GM15510 (cell line): Measurements from ENCODE around the gene B3GNT4.

ENCODE experiments used
- POLR2A ChIP-seq: IDR thresholded peaks from 3 replicates; pipeline ENCODE4 v1.6.1; 2011; ENCODE audit warnings: borderline replicate concordance; ENCODE audit not compliant: insufficient read length; ENCODE audit errors: extremely low read depth

Gene B3GNT4

GRCh38 chr12:122182887-122183587 lies 20.5 kb upstream of the B3GNT4 start, which contains the start of gene LRRC43:
Gene LRRC43, plus strand, starts transcription at chr12:122183123. Its CDS starts 22 bp downstream, at chr12:122183145.
- TF ChIP-seq POLR2A, result no peak

GRCh38 chr12:122183588-122183940 lies 19.9 kb upstream of the B3GNT4 start:
- TF ChIP-seq POLR2A, result no peak

GRCh38 chr12:122184517-122184916 lies 19.0 kb upstream of the B3GNT4 start:
- no peak for TF ChIP-seq POLR2A

- no peak for TF ChIP-seq POLR2A
Observed at GRCh38 chr12:122185079-122185478, 18.4 kb upstream of the B3GNT4 start.

- TF ChIP-seq POLR2A, result no peak
Observed at GRCh38 chr12:122185494-122186082, 17.9 kb upstream of the B3GNT4 start.

GRCh38 chr12:122187466-122187865 lies 16.0 kb upstream of the B3GNT4 start:
- TF ChIP-seq POLR2A, result no peak

- no peak for TF ChIP-seq POLR2A
Observed at GRCh38 chr12:122189626-122190475, 13.7 kb upstream of the B3GNT4 start.

GRCh38 chr12:122190842-122191668 lies 12.5 kb upstream of the B3GNT4 start:
- TF ChIP-seq POLR2A, result no peak

GRCh38 chr12:122192441-122192840 lies 11.1 kb upstream of the B3GNT4 start:
- TF ChIP-seq POLR2A, result no peak

- TF ChIP-seq POLR2A, result no peak
Observed at GRCh38 chr12:122194804-122195203, 8.7 kb upstream of the B3GNT4 start.

GRCh38 chr12:122195405-122195804 lies 8.1 kb upstream of the B3GNT4 start:
- TF ChIP-seq POLR2A, result no peak

- TF ChIP-seq POLR2A, result no peak
Observed at GRCh38 chr12:122197612-122197966, 5.9 kb upstream of the B3GNT4 start.

- no peak for TF ChIP-seq POLR2A
Observed at GRCh38 chr12:122199484-122200355, 3.8 kb upstream of the B3GNT4 start.
